Measurements from ENCODE around the gene TOMM6.
A peak's percentile ranks its signal among the peaks of the same experiment; 100 is the strongest.

TOMM6 gene

DNA sequence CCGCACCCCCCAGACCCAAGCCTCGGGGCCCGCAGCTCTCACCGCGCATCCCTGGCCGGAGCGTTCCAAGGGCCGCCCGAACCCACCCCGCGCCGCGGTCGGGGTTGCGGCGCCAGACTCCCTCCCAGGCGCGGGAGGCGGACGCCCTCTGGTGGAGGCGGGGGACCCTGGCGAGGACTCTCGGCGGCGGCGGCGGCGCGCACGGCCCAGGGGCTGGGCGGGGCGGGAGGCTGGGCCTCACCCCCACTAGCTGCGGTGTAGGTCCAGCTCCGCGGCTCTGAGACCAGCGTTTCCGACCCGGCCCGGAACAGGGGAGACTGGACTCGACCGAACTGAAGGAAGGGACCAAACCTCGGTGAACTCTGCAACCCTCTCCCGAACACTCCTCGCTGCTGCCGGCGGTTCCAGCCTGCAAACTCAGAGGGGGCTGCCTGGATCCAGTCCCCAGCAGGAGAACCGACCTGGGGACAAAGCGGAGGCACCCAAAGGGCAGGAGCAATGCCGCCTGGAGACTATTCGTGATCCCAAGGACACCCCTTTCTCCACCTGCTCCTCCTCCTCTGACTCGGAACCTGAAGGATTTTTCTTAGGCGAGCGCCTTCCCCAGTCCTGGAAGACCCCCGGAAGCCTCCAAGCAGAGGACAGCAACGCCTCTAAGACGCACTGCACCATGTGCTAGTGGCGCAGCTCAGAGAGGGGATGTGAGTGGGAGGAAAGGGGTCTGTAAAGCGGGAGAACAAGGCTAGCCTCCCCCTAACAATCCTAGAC lies 859 bp upstream of the TOMM6 start:
- Histone ChIP-seq H3K27me3 (ENCODE audit: control insufficient read depth, insufficient read depth, low read length) (peaks cover 42% of the 10 kb centered on the region), H3K27ac (ENCODE audit: low read depth, low read length) (peak overlapping the region; percentile 80), H3K9me3 (ENCODE audit: control insufficient read depth, insufficient read depth, low read length) (no peaks in the 10 kb centered on the region; the same call in 1 of the 2 replicates), H3K4me3 (ENCODE audit: low read depth, low read length) (peak overlapping the region; percentile 86), H3K4me1 (ENCODE audit: control insufficient read depth, insufficient read depth, low read length) (0 out of 2 replicates have a peak, but pooled peaks cover 6% of the 10 kb centered on the region), H3K9ac (ENCODE audit: low read depth, low read length) (0 out of 2 replicates have a peak overlapping the region, but pooled peaks have one; percentile 1), H3K36me3 (ENCODE audit: control insufficient read depth, insufficient read depth, low read length) (peaks cover 29% of the 10 kb centered on the region)

DNA sequence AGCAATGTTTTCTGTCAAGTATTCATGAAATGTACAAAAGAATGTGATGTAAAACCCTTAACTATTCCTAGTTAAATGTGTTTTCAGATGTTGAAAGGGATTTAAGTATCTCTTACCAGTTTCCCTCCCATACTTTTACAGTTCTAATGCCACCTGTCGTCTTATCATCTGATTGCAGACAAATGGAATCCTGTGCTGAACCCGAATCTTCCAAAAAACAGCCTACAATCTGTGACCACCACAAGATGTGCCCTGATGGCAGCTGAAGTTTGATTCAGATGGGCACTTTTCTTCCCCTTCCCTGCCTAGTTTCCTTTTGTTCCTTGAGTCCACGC lies 1.9 kb downstream of the TOMM6 start:
- Histone ChIP-seq H3K27me3 (ENCODE audit: control insufficient read depth, insufficient read depth, low read length) (peaks cover 19% of the 10 kb centered on the region), H3K27ac (ENCODE audit: low read depth, low read length) (no peak overlapping the region), H3K9me3 (ENCODE audit: control insufficient read depth, insufficient read depth, low read length) (no peaks in the 10 kb centered on the region; the same call in 1 of the 2 replicates), H3K36me3 (ENCODE audit: control insufficient read depth, insufficient read depth, low read length) (peaks cover 41% of the 10 kb centered on the region), H3K9ac (ENCODE audit: low read depth, low read length) (no peak overlapping the region), H3K4me1 (ENCODE audit: control insufficient read depth, insufficient read depth, low read length) (0 out of 2 replicates have a peak, but pooled peaks cover 6% of the 10 kb centered on the region), H3K4me3 (ENCODE audit: low read depth, low read length) (no peak overlapping the region)

DNA sequence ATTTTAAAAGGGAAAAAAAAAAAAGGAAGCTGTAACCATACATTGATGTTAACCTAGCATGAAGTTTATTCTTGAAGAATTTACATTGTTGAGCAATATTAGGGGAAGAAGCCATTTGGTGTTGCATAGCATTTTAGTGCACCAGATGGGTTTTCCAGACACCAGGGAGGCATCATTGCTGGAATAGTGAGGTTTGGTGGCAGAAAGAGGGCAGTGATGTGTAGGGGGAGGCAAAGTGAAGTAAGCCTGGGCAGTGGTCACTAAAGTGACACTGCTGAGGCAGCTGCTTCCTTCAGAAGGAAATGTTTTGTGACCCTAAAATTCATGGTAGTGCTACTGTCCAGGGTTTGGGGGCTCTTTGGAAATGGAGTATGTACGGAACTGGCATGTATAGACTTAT lies 2.6 kb downstream of the TOMM6 start:
- peaks cover 47% of the 10 kb centered on the region for H3K36me3 ChIP-seq (ENCODE audit: control insufficient read depth, insufficient read depth, low read length)
- peaks cover 12% of the 10 kb centered on the region for H3K27me3 ChIP-seq (ENCODE audit: control insufficient read depth, insufficient read depth, low read length)
- no peak overlapping the region for H3K27ac ChIP-seq (ENCODE audit: low read depth, low read length)
- no peak overlapping the region for H3K9ac ChIP-seq (ENCODE audit: low read depth, low read length)
- no peaks in the 10 kb centered on the region; the same call in 1 of the 2 replicates for H3K9me3 ChIP-seq (ENCODE audit: control insufficient read depth, insufficient read depth, low read length)
- 0 out of 2 replicates have a peak, but pooled peaks cover 2% of the 10 kb centered on the region for H3K4me1 ChIP-seq (ENCODE audit: control insufficient read depth, insufficient read depth, low read length)
- H3K4me3 ChIP-seq (ENCODE audit: low read depth, low read length) = no peak overlapping the region

DNA sequence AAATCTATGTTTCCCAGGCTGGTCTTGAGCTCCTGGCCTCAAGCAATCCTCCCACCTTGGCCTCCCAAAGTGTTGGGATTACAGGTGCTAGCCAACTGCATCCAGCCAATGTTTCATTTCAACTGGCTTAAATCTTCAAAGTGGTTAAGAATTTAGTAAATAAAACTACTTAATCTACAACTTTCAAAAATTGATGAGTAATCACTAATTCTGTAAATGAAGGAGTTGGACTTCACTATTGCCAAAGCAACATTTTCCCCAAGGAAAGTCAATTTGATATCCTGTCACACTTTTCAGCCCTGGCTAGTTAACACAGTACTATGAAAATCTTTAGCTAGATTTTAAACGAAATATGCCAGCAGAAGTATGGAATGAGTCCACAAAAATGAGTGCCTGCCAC lies 3.8 kb downstream of the TOMM6 start:
- H3K4me3 ChIP-seq (ENCODE audit: low read depth, low read length) = no peak overlapping the region
- H3K4me1 ChIP-seq (ENCODE audit: control insufficient read depth, insufficient read depth, low read length) = no peaks in the 10 kb centered on the region
- no peak overlapping the region for H3K27ac ChIP-seq (ENCODE audit: low read depth, low read length)
- H3K36me3 ChIP-seq (ENCODE audit: control insufficient read depth, insufficient read depth, low read length) = peaks cover 58% of the 10 kb centered on the region
- H3K9ac ChIP-seq (ENCODE audit: low read depth, low read length) = no peak overlapping the region
- no peaks in the 10 kb centered on the region for H3K27me3 ChIP-seq (ENCODE audit: control insufficient read depth, insufficient read depth, low read length)
- no peaks in the 10 kb centered on the region; the same call in 1 of the 2 replicates for H3K9me3 ChIP-seq (ENCODE audit: control insufficient read depth, insufficient read depth, low read length)

DNA sequence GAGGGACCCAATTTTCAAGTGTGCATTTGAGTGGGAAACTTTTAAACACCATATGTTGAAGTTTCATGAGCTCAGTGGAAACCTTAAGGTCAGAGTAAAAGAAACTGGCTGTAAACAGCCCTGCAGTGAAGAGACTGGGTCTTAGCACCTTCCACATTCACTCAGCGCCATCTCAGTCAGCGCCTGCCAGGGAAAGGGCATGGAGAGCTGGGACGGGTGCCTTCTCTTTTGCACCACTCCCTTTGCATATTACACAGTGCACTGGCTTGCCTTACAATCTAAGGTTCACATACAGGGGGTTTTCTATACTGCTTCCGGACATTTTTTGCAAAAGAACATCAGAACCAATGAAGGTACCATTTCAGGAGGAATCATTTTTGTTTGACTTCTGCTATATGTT lies 4.5 kb downstream of the TOMM6 start:
- peaks cover 62% of the 10 kb centered on the region for H3K36me3 ChIP-seq (ENCODE audit: control insufficient read depth, insufficient read depth, low read length)
- no peak overlapping the region for H3K27ac ChIP-seq (ENCODE audit: low read depth, low read length)
- H3K9ac ChIP-seq (ENCODE audit: low read depth, low read length) = no peak overlapping the region
- H3K4me1 ChIP-seq (ENCODE audit: control insufficient read depth, insufficient read depth, low read length) = no peaks in the 10 kb centered on the region
- no peak overlapping the region for H3K4me3 ChIP-seq (ENCODE audit: low read depth, low read length)
- no peaks in the 10 kb centered on the region; the same call in 1 of the 2 replicates for H3K9me3 ChIP-seq (ENCODE audit: control insufficient read depth, insufficient read depth, low read length)
- H3K27me3 ChIP-seq (ENCODE audit: control insufficient read depth, insufficient read depth, low read length) = no peaks in the 10 kb centered on the region

DNA sequence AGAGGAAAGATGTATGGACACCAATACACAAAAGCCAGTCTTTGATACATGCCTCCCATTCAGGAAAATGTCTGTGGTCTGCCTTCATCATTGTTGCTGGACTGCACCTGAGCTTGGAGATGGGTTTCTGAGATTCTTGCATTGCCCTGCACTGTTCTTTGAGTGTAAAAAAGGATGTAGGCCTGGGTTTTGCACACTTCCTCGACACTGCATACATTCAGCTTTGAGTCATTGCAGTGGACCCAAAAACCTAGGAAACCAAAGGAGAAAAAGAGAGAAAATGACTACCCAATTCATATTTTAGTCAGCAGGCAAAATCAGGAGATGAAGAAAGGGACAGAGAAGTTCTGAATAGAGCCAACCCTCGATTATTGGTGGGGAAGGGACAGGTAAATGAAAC lies 9.0 kb downstream of the TOMM6 start:
- Histone ChIP-seq H3K9me3 (ENCODE audit: control insufficient read depth, insufficient read depth, low read length) (no peaks in the 10 kb centered on the region), H3K4me3 (ENCODE audit: low read depth, low read length) (no peak overlapping the region), H3K9ac (ENCODE audit: low read depth, low read length) (no peak overlapping the region), H3K4me1 (ENCODE audit: control insufficient read depth, insufficient read depth, low read length) (no peaks in the 10 kb centered on the region), H3K27ac (ENCODE audit: low read depth, low read length) (no peak overlapping the region), H3K36me3 (ENCODE audit: control insufficient read depth, insufficient read depth, low read length) (peaks cover 61% of the 10 kb centered on the region), H3K27me3 (ENCODE audit: control insufficient read depth, insufficient read depth, low read length) (no peaks in the 10 kb centered on the region)

DNA sequence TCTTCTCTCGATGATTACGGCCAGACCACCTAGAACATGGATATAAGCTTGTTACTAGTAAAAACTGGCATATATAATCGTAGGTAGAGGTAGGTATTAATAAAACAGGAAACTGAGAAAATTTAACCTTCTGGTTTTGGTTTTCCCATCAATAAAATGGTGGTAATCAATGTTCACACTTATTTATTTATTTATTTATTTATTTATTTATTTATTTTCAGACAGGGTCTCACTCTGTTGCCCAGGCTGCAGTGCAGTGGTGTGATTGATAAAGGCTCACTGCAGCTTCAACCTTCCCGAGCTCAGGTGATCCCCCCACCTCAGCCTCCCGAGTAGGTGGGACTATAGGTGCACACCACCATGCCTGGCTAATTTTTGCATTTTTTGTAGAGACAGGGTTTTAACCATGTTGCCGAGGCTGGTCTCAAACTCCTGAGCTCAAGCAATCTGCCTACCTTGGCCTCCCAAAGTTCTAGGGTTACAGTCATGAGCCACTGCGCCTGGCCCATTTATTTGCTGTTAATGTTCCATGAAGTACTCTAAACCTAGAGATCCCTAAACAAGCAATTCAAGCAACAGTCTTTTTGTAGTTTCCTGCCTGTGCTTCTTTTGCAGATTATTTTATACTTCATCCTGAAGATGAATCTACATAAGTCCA lies 11.5 kb downstream of the TOMM6 start:
- no peak overlapping the region for H3K4me3 ChIP-seq (ENCODE audit: low read depth, low read length)
- H3K4me1 ChIP-seq (ENCODE audit: control insufficient read depth, insufficient read depth, low read length) = no peaks in the 10 kb centered on the region
- peaks cover 49% of the 10 kb centered on the region for H3K36me3 ChIP-seq (ENCODE audit: control insufficient read depth, insufficient read depth, low read length)
- no peaks in the 10 kb centered on the region for H3K27me3 ChIP-seq (ENCODE audit: control insufficient read depth, insufficient read depth, low read length)
- H3K9ac ChIP-seq (ENCODE audit: low read depth, low read length) = no peak overlapping the region
- no peaks in the 10 kb centered on the region for H3K9me3 ChIP-seq (ENCODE audit: control insufficient read depth, insufficient read depth, low read length)
- H3K27ac ChIP-seq (ENCODE audit: low read depth, low read length) = no peak overlapping the region

DNA sequence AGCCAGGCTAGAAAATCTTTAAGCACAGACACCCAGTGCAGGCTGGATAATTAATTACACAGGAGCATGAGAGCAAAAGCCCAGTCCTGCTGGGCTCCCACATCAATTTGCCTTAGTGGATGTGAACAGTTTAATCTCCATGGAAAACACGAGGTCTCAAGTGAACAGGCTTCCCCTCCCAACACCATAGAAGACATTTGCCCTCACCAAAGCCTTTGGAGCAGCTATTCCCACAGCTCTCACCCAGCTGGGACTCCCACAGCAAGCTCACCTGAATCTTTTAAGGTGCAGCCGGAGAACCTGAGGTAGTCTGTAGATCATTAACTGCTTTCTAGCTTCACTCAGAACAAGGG lies 12.0 kb downstream of the TOMM6 start:
- H3K9ac ChIP-seq (ENCODE audit: low read depth, low read length) = no peak overlapping the region
- H3K36me3 ChIP-seq (ENCODE audit: control insufficient read depth, insufficient read depth, low read length) = peaks cover 45% of the 10 kb centered on the region
- H3K4me1 ChIP-seq (ENCODE audit: control insufficient read depth, insufficient read depth, low read length) = no peaks in the 10 kb centered on the region
- H3K27ac ChIP-seq (ENCODE audit: low read depth, low read length) = no peak overlapping the region
- H3K9me3 ChIP-seq (ENCODE audit: control insufficient read depth, insufficient read depth, low read length) = no peaks in the 10 kb centered on the region
- H3K27me3 ChIP-seq (ENCODE audit: control insufficient read depth, insufficient read depth, low read length) = no peaks in the 10 kb centered on the region
- no peak overlapping the region for H3K4me3 ChIP-seq (ENCODE audit: low read depth, low read length)

DNA sequence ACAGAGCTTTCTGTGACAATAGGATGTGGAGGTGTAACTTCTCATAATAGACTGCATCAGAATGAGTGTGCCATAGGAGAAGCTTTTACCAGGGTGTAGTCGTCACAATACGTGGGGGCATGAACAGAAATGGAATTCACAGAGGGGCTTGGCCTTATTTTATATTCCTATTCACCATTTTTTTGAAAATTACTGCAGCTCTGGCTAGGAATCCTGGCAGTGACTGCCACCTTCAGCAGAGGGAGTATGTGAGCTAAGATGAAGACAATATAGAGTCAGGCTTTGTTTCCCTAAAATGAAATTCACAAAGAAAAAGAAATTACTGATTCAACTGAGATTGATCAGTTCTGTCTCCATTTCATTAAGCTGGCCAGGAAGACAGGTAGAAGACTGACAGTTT lies 13.9 kb downstream of the TOMM6 start:
- H3K4me3 ChIP-seq (ENCODE audit: low read depth, low read length) = no peak overlapping the region
- H3K36me3 ChIP-seq (ENCODE audit: control insufficient read depth, insufficient read depth, low read length) = peaks cover 41% of the 10 kb centered on the region
- H3K9ac ChIP-seq (ENCODE audit: low read depth, low read length) = no peak overlapping the region
- H3K9me3 ChIP-seq (ENCODE audit: control insufficient read depth, insufficient read depth, low read length) = no peaks in the 10 kb centered on the region
- no peaks in the 10 kb centered on the region for H3K27me3 ChIP-seq (ENCODE audit: control insufficient read depth, insufficient read depth, low read length)
- no peaks in the 10 kb centered on the region for H3K4me1 ChIP-seq (ENCODE audit: control insufficient read depth, insufficient read depth, low read length)
- H3K27ac ChIP-seq (ENCODE audit: low read depth, low read length) = no peak overlapping the region

DNA sequence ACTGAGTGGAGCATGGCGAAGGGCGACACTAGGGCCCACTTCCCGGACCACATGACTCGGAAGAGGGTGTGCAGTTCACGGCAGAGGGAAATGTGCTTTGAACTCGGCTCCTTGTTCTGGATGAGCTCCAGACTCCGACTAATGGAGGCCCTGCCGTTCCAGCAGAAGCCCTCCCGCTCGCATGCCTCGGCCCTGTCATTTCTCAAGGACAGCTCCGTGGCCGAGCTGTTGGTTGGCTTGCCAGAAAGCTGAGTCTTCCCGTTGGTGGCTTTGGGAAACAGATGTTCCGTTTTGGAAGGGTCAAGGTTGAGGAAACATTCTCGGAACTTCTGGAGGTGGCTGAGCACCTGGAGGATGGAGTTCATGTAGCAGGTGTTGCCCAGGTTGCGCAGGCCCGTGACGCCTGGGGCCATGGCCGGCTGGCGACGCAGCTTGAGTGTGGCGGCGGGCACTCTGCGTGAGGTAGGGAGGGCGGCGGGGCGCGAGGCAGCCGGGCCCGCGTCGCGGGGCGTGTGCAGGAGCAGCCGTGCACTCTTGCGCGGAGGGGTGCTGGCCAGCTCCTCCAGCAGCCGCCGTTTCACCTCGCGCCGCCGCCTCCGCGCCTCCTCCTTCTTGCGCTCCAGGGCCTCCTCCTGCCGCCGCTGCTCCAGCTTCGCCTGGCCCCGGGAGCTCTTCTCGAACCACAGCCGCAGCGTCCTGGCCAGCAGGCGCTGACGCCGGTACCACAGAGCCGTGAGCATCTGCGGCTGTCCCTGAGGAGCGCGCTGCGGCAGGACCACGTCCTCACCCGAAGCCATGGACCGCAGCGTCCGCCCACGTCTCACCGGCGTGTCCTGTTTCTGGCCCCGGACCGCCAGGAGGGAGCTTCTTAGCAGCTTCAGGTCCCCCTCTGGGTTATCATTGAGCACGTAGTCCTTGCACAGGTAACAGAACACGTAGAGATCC lies 18.6 kb downstream of the TOMM6 start:
- Histone ChIP-seq H3K9me3 (ENCODE audit: control insufficient read depth, insufficient read depth, low read length) (no peaks in the 10 kb centered on the region), H3K4me3 (ENCODE audit: low read depth, low read length) (no peak overlapping the region), H3K9ac (ENCODE audit: low read depth, low read length) (no peak overlapping the region), H3K4me1 (ENCODE audit: control insufficient read depth, insufficient read depth, low read length) (no peaks in the 10 kb centered on the region), H3K36me3 (ENCODE audit: control insufficient read depth, insufficient read depth, low read length) (peaks cover 19% of the 10 kb centered on the region), H3K27me3 (ENCODE audit: control insufficient read depth, insufficient read depth, low read length) (no peaks in the 10 kb centered on the region), H3K27ac (ENCODE audit: low read depth, low read length) (no peak overlapping the region)

Measured in HUES48 (cell line).